Lung (tissue), 12 donors: ENCODE data around the gene CIDEB. TPM values are rescaled to one million over a fixed set of nuclear protein-coding genes. Genes with fewer than 3 reads are reported as not detected.

Source experiments
- ATAC-seq: fragments of 200-7000 bp; cut with Tn5 transposase; one replicate; pipeline ENCODE4 v1.9.1; 2020; ENCODE audit warnings: moderate number of reproducible peaks; ENCODE audit not compliant: insufficient read depth, low FRiP score
- DNase-seq, 3 donors: peaks; one replicate each; pipeline ENCODE4 v3.0.0-alpha.2; 2013 to 2017
- H3K27ac ChIP-seq, 2 donors: one replicate each; pipeline ENCODE4 v1.5.1; 2013; ENCODE audit warnings: mild to moderate bottlenecking in 2 of 2, moderate library complexity in 2 of 2, control low read depth in 1 of 2, inconsistent platforms in 1 of 2, low read depth in 1 of 2, low read length in 1 of 2
- H3K27me3 ChIP-seq, 3 donors: one replicate each; pipeline ENCODE4 v1.5.1; 2013; ENCODE audit warnings: low read length in 2 of 3; ENCODE audit not compliant: control insufficient read depth in 3 of 3, insufficient read depth in 3 of 3
- H3K36me3 ChIP-seq, 4 donors: one replicate each; pipeline ENCODE4 v1.5.1; 2013; ENCODE audit warnings: low read length in 4 of 4, mild to moderate bottlenecking in 1 of 4, moderate library complexity in 1 of 4; ENCODE audit not compliant: control insufficient read depth in 4 of 4, insufficient read depth in 4 of 4
- H3K4me1 ChIP-seq, 5 donors: one replicate each; pipeline ENCODE4 v1.5.1; 2013; ENCODE audit warnings: low read length in 5 of 5, mild to moderate bottlenecking in 2 of 5, moderate library complexity in 1 of 5; ENCODE audit not compliant: control insufficient read depth in 5 of 5, insufficient read depth in 5 of 5
- H3K4me3 ChIP-seq: one replicate; pipeline ENCODE4 v1.5.1; 2013; ENCODE audit warnings: mild to moderate bottlenecking, control low read depth, moderate library complexity
- H3K9ac ChIP-seq, 2 donors: one replicate each; pipeline ENCODE4 v1.5.1; 2013; ENCODE audit warnings: low read length in 2 of 2, control low read depth in 1 of 2; ENCODE audit not compliant: insufficient read depth in 1 of 2
- H3K9me3 ChIP-seq, 4 donors: one replicate each; pipeline ENCODE4 v1.5.1; 2013; ENCODE audit warnings: low read length in 3 of 4, mild to moderate bottlenecking in 1 of 4, moderate library complexity in 1 of 4; ENCODE audit not compliant: control insufficient read depth in 4 of 4, insufficient read depth in 3 of 4
- CTCF ChIP-seq: IDR thresholded peaks from 2 replicates; pipeline ENCODE4 v1.5.1; 2012; ENCODE audit warnings: mild to moderate bottlenecking; ENCODE audit errors: control extremely low read depth, extremely low read depth
- WGBS, 2 donors: extraction: QIAGEN DNeasy Blood & Tissue Kit; methylation state at CpG; one replicate each; pipeline ENCODE4 v1.1.7; 2013; 5-methylcytosine and 5-hydroxymethylcytosine counted together
- polyA plus RNA-seq, 2 donors: library from polyadenylated mRNA; stranded (reverse); fragments of 200-250 nt; gene quantifications; one replicate each; pipeline ENCODE4 v1.2.1, GENCODE V29; 2013
- total RNA-seq, 2 donors: library from RNA; depleted of rRNA in 1 of 2; stranded (reverse); fragments of >200 nt in 1 of 2; gene quantifications; one replicate each; pipeline ENCODE4 v1.2.1, GENCODE V29; 2014 to 2021
- donor health status: control.
- donor health status: control.
- donor health status: Bipolar disorder and iron deficiency.
- donor health status: healthy.
- donor health status: DM: yes; HTN: yes; CAD: no.

The CIDEB gene
- total and polyA plus RNA-seq, 4 donors = 8.3 to 19.7 (median 14.2) TPM

- DNase-seq = no peak
- peaks cover 0 to 22% (median 15%) of the 10 kb centered on the region in 5 donors for H3K4me1 ChIP-seq
- peak overlapping the region in 1 of 2 donors; percentile 80 for H3K27ac ChIP-seq
These were observed 31.1 kb upstream of the CIDEB start for GRCh38 chr14:24338843-24339242.

GRCh38 chr14:24337824-24338175 lies 30.0 kb upstream of the CIDEB start:
- Histone ChIP-seq H3K9ac (no peak overlapping the region), H3K27ac (no peak overlapping the region), H3K9me3 (no peaks in the 10 kb centered on the region), H3K27me3 (peaks cover 0 to 71% (median 54%) of the 10 kb centered on the region in 3 donors), H3K4me1 (peaks cover 0 to 23% (median 15%) of the 10 kb centered on the region in 5 donors), H3K4me3 (no peak overlapping the region), H3K36me3 (peaks cover 0 to 5% (median 0%) of the 10 kb centered on the region in 4 donors)
- no peak for DNase-seq
- ATAC-seq = no peak
- 95 to 96% methylated on average over 8 of the region's 8 CpGs for whole genome bisulfite sequencing, 2 donors
- no peak for TF ChIP-seq CTCF

More at GRCh38 chr14:24338843-24339242, 31.1 kb upstream of the CIDEB start:
- no peaks in the 10 kb centered on the region for H3K9me3 ChIP-seq
- TF ChIP-seq CTCF = no peak
- WGBS, 2 donors = 76 to 80% methylated on average over 14 of the region's 14 CpGs
- peak overlapping the region in 1 of 2 donors; percentile 5 for H3K9ac ChIP-seq
- H3K27me3 ChIP-seq = peaks cover 0 to 69% (median 52%) of the 10 kb centered on the region in 3 donors
- H3K4me3 ChIP-seq = no peak overlapping the region
- peaks cover 0 to 5% (median 0%) of the 10 kb centered on the region in 4 donors for H3K36me3 ChIP-seq
- no peak for ATAC-seq

GRCh38 chr14:24337144-24337823 lies 29.5 kb upstream of the CIDEB start:
- H3K9ac ChIP-seq = no peak overlapping the region
- H3K36me3 ChIP-seq = peaks cover 0 to 5% (median 0%) of the 10 kb centered on the region in 4 donors
- no peaks in the 10 kb centered on the region for H3K9me3 ChIP-seq
- no peak for DNase-seq
- peaks cover 0 to 74% (median 56%) of the 10 kb centered on the region in 3 donors for H3K27me3 ChIP-seq
- H3K27ac ChIP-seq = no peak overlapping the region
- WGBS, 2 donors = 91 to 94% methylated on average over 7 of the region's 7 CpGs
- no peak overlapping the region for H3K4me3 ChIP-seq
- TF ChIP-seq CTCF = no peak
- peaks cover 0 to 28% (median 15%) of the 10 kb centered on the region in 5 donors for H3K4me1 ChIP-seq
- ATAC-seq = no peak
